Naive thymus-derived CD8-positive, alpha-beta T cell (primary cell): ENCODE measurements around the gene RNU5B-1. TPM values are rescaled to one million over a fixed set of nuclear protein-coding genes. Genes with fewer than 3 reads are reported as not detected.
A peak's percentile ranks its signal among the peaks of the same experiment; 100 is the strongest.
"Not testable (repeated sequence)": the region's sequence is repeated elsewhere in the genome, so short reads cannot be mapped to it uniquely, and the experiment has no call there.

Experiments
- ATAC-seq, 2 donors: fragments of 150-1000 bp; cut with Tn5 transposase in 1 of 2; sonication (Bioruptor Pico), chemical (Tn5 transposase) in 1 of 2; 1 replicate in 1 of 2; 2 replicates in 1 of 2; pipeline ENCODE4 v1.10.0; 2021; ENCODE audit warnings: mild to moderate bottlenecking in 2 of 2, moderate library complexity in 2 of 2
- POLR2A ChIA-PET: fragments of 350-600 bp; sonication (Branson Sonifier 250); formaldehyde crosslinking; loops from one replicate; lab custom pipeline; 2021; ENCODE audit warnings: antibody characterized with exemption; lab: Charles Lee
- DNase-seq, 10 donors: peaks; one replicate each; pipeline versions ENCODE4 v3.0.0 to v3.0.0-alpha.2; 2020 to 2022
- H3K27ac Mint-ChIP-seq, 10 donors: one replicate each; pipeline ENCODE4 v1.8.0; 2020 to 2022; ENCODE audit warnings: mild to moderate bottlenecking in 10 of 10, mixed read lengths in 10 of 10, moderate library complexity in 4 of 10, inconsistent platforms in 1 of 10
- H3K27me3 Mint-ChIP-seq, 5 donors: one replicate each; pipeline ENCODE4 v1.8.0; 2021 to 2022; ENCODE audit warnings: mixed read lengths in 5 of 5
- H3K36me3 Mint-ChIP-seq, 3 donors: one replicate each; pipeline ENCODE4 v1.8.0; 2020 to 2022; ENCODE audit warnings: mixed read lengths in 3 of 3, mild to moderate bottlenecking in 2 of 3, inconsistent platforms in 1 of 3
- H3K4me1 Mint-ChIP-seq, 4 donors: one replicate each; pipeline ENCODE4 v1.8.0; 2021 to 2022; ENCODE audit warnings: mixed read lengths in 4 of 4
- H3K4me3 Mint-ChIP-seq, 10 donors: one replicate each; pipeline ENCODE4 v1.8.0; 2020 to 2022; ENCODE audit warnings: mild to moderate bottlenecking in 10 of 10, mixed read lengths in 10 of 10, moderate library complexity in 6 of 10, inconsistent platforms in 1 of 10
- H3K9me3 Mint-ChIP-seq, 9 donors: one replicate each; pipeline ENCODE4 v1.8.0; 2020 to 2022; ENCODE audit warnings: mixed read lengths in 9 of 9, mild to moderate bottlenecking in 3 of 9, inconsistent platforms in 1 of 9, moderate library complexity in 1 of 9
- polyA plus RNA-seq, 3 donors: library from polyadenylated mRNA; unstranded; fragments of 300-500 nt; fragmentation: Illumina TruSeq; gene quantifications; one replicate each; pipeline ENCODE4 v1.2.3, GENCODE V29; 2021
- total RNA-seq, 8 experiments: library from RNA in 2 of 8; stranded (reverse) in 2 of 8; gene quantifications; one replicate each; pipeline ENCODE4 v1.2.3 and lab custom pipeline; 2021 to 2026

RNU5B-1 gene
- total and polyA plus RNA-seq, 5 experiments from 2014 or later, result 20.8 to 33.0 TPM; not detected in 3

- no peaks in the 10 kb centered on the region for H3K36me3 Mint-ChIP-seq
- peak overlapping the region in 1 of 10 donors; percentile 26 for H3K27ac Mint-ChIP-seq
- POLR2A ChIA-PET, result interaction anchor here (0.6 kb wide), 1 partner anchor 21 kb away, joined by 3 read pairs; no protein-coding TSS in a partner anchor
These were observed 35.4 kb downstream of the RNU5B-1 start for GRCh38 chr15:65339920-65340319.

GRCh38 chr15:65342493-65342892, 38.0 kb downstream of the RNU5B-1 start:
- POLR2A ChIA-PET, result no interaction called here

More at GRCh38 chr15:65339920-65340319, 35.4 kb downstream of the RNU5B-1 start:
- no peak overlapping the region for H3K4me3 Mint-ChIP-seq
- ATAC-seq, result no peak
- no peaks in the 10 kb centered on the region for H3K9me3 Mint-ChIP-seq
- H3K27me3 Mint-ChIP-seq, result peaks cover 4 to 18% (median 7%) of the 10 kb centered on the region in 5 donors
- peaks cover 0 to 5% (median 3%) of the 10 kb centered on the region in 4 donors for H3K4me1 Mint-ChIP-seq
- DNase-seq, result no peak

GRCh38 chr15:65343374-65343981, 39.0 kb downstream of the RNU5B-1 start:
- H3K36me3 Mint-ChIP-seq, result no peaks in the 10 kb centered on the region
- H3K9me3 Mint-ChIP-seq, result no peaks in the 10 kb centered on the region
- H3K27ac Mint-ChIP-seq, result no peak overlapping the region
- POLR2A ChIA-PET, result no interaction called here
- H3K4me3 Mint-ChIP-seq, result no peak overlapping the region
- DNase-seq, result no peak
- no peak for ATAC-seq
- peaks cover 0 to 5% (median 3%) of the 10 kb centered on the region in 4 donors for H3K4me1 Mint-ChIP-seq
- peaks cover 4 to 23% (median 12%) of the 10 kb centered on the region in 5 donors for H3K27me3 Mint-ChIP-seq

More at GRCh38 chr15:65342493-65342892, 38.0 kb downstream of the RNU5B-1 start:
- H3K4me3 Mint-ChIP-seq, result no peak overlapping the region
- H3K9me3 Mint-ChIP-seq, result no peaks in the 10 kb centered on the region
- H3K27ac Mint-ChIP-seq, result no peak overlapping the region
- no peak for ATAC-seq
- H3K4me1 Mint-ChIP-seq, result peaks cover 0 to 5% (median 3%) of the 10 kb centered on the region in 4 donors
- H3K36me3 Mint-ChIP-seq, result no peaks in the 10 kb centered on the region
- H3K27me3 Mint-ChIP-seq, result peaks cover 4 to 18% (median 9%) of the 10 kb centered on the region in 5 donors
- no peak for DNase-seq

- POLR2A ChIA-PET, result no interaction called here
- Mint-ChIP-seq H3K9me3 (no peaks in the 10 kb centered on the region), H3K27me3 (peaks cover 3 to 30% (median 16%) of the 10 kb centered on the region in 5 donors), H3K36me3 (no peaks in the 10 kb centered on the region), H3K27ac (no peak overlapping the region), H3K4me1 (peaks cover 0 to 5% (median 3%) of the 10 kb centered on the region in 4 donors), H3K4me3 (no peak overlapping the region)
- DNase-seq (no peak), ATAC-seq (no peak)
These were observed 39.9 kb downstream of the RNU5B-1 start for GRCh38 chr15:65344214-65344913.

GRCh38 chr15:65344914-65345275, 40.4 kb downstream of the RNU5B-1 start:
- no peak for DNase-seq

GRCh38 chr15:65346856-65347598, 42.5 kb downstream of the RNU5B-1 start:
- Mint-ChIP-seq H3K27ac (no peak overlapping the region), H3K27me3 (peaks cover 4 to 19% (median 19%) of the 10 kb centered on the region in 5 donors), H3K9me3 (peaks cover 0 to 11% (median 4%) of the 10 kb centered on the region in 9 donors), H3K36me3 (peaks cover 0 to 5% (median 4%) of the 10 kb centered on the region in 3 donors), H3K4me1 (no peaks in the 10 kb centered on the region), H3K4me3 (no peak overlapping the region)
- DNase-seq, result no peak
- POLR2A ChIA-PET, result interaction anchor here (0.6 kb wide), 1 partner anchor 476 kb away, joined by 5 read pairs; no protein-coding TSS in a partner anchor
- no peak for ATAC-seq

More at GRCh38 chr15:65344914-65345275, 40.4 kb downstream of the RNU5B-1 start:
- Mint-ChIP-seq H3K36me3 (no peaks in the 10 kb centered on the region), H3K27me3 (peaks cover 1 to 30% (median 14%) of the 10 kb centered on the region in 5 donors), H3K27ac (no peak overlapping the region), H3K4me3 (no peak overlapping the region), H3K4me1 (peaks cover 0 to under 1% (median under 1%) of the 10 kb centered on the region in 4 donors), H3K9me3 (no peaks in the 10 kb centered on the region)
- POLR2A ChIA-PET, result no interaction called here
- ATAC-seq, result no peak

- H3K4me1 Mint-ChIP-seq, H3K4me3 Mint-ChIP-seq, H3K27ac Mint-ChIP-seq, H3K36me3 Mint-ChIP-seq, ATAC-seq, DNase-seq, POLR2A ChIA-PET: not testable (repeated sequence)
- Mint-ChIP-seq H3K27me3 (peaks cover 5 to 26% (median 19%) of the 10 kb centered on the region in 5 donors), H3K9me3 (peaks cover 0 to 18% (median 4%) of the 10 kb centered on the region in 9 donors)
These were observed 43.3 kb downstream of the RNU5B-1 start for GRCh38 chr15:65347756-65348155.

- no peak for DNase-seq
- Mint-ChIP-seq H3K27ac (no peak overlapping the region), H3K9me3 (peaks cover 0 to 29% (median 5%) of the 10 kb centered on the region in 9 donors), H3K36me3 (peaks cover 0 to 8% (median 7%) of the 10 kb centered on the region in 3 donors), H3K4me3 (no peak overlapping the region), H3K4me1 (no peaks in the 10 kb centered on the region), H3K27me3 (peaks cover 11 to 40% (median 31%) of the 10 kb centered on the region in 5 donors)
- POLR2A ChIA-PET, result no interaction called here
- no peak for ATAC-seq
These were observed 44.9 kb downstream of the RNU5B-1 start for GRCh38 chr15:65349338-65349737.

GRCh38 chr15:65351972-65352371, 47.5 kb downstream of the RNU5B-1 start:
- H3K36me3 Mint-ChIP-seq, result peaks cover 0 to 12% (median 7%) of the 10 kb centered on the region in 3 donors
- peaks cover 0 to 32% (median 10%) of the 10 kb centered on the region in 9 donors for H3K9me3 Mint-ChIP-seq
- H3K4me3 Mint-ChIP-seq, H3K4me1 Mint-ChIP-seq, POLR2A ChIA-PET, DNase-seq, ATAC-seq, H3K27ac Mint-ChIP-seq: not testable (repeated sequence)
- peaks cover 21 to 53% (median 47%) of the 10 kb centered on the region in 5 donors for H3K27me3 Mint-ChIP-seq

Other genes starting within 250 kb of the RNU5B-1 start
- not detected for gene RASL12, start 236.7 kb upstream of the RNU5B-1 start, total RNA-seq
- not detected for gene RASL12, start 236.7 kb upstream of the RNU5B-1 start, polyA plus RNA-seq
- gene KBTBD13, start 227.9 kb upstream of the RNU5B-1 start, total RNA-seq, result not detected
- gene KBTBD13, start 227.9 kb upstream of the RNU5B-1 start, polyA plus RNA-seq, result not detected
- gene UBAP1L, start 189.5 kb upstream of the RNU5B-1 start, total RNA-seq, result 10 to 100 TPM; 14.2 to 16.6 TPM
- under 1 TPM in 1 of 3 donors, not detected in 2; 0.20 TPM for gene UBAP1L, start 189.5 kb upstream of the RNU5B-1 start, polyA plus RNA-seq
- gene PDCD7, start 170.9 kb upstream of the RNU5B-1 start, total RNA-seq, result 10 to 100 TPM; 37.0 to 44.1 TPM
- gene PDCD7, start 170.9 kb upstream of the RNU5B-1 start, polyA plus RNA-seq, result 10 to 100 TPM; 13.1 to 19.4 (median 15.8) TPM
- gene CLPX, start 119.3 kb upstream of the RNU5B-1 start, total RNA-seq, result 10 to 100 TPM; 59.6 to 60.2 TPM
- gene CLPX, start 119.3 kb upstream of the RNU5B-1 start, polyA plus RNA-seq, result 10 to 100 TPM; 30.0 to 33.8 (median 31.3) TPM
- under 1 TPM; 0.44 TPM for gene CILP, start 93.2 kb upstream of the RNU5B-1 start, total RNA-seq
- under 1 TPM in 1 of 3 donors, not detected in 2; 0.10 TPM for gene CILP, start 93.2 kb upstream of the RNU5B-1 start, polyA plus RNA-seq
- gene PARP16, start 17.8 kb upstream of the RNU5B-1 start, total RNA-seq, result 10 to 100 TPM; 22.9 to 23.7 TPM
- 10 to 100 TPM; 27.6 to 39.3 (median 30.0) TPM for gene PARP16, start 17.8 kb upstream of the RNU5B-1 start, polyA plus RNA-seq
- not detected for gene RNU5A-1, start 8.6 kb upstream of the RNU5B-1 start, total RNA-seq
- gene RNU5A-1, start 8.6 kb upstream of the RNU5B-1 start, polyA plus RNA-seq, result not detected
- not detected for gene IGDCC3, start 73.3 kb downstream of the RNU5B-1 start, total RNA-seq
- gene IGDCC3, start 73.3 kb downstream of the RNU5B-1 start, polyA plus RNA-seq, result not detected
- gene IGDCC4, start 118.3 kb downstream of the RNU5B-1 start, total RNA-seq, result under 1 TPM; 0.08 to 0.14 TPM
- gene IGDCC4, start 118.3 kb downstream of the RNU5B-1 start, polyA plus RNA-seq, result under 1 TPM in 1 of 3 donors, not detected in 2; 0.12 TPM
- gene DPP8, start 213.0 kb downstream of the RNU5B-1 start, total RNA-seq, result 10 to 100 TPM; 60.3 to 63.8 TPM
- gene DPP8, start 213.0 kb downstream of the RNU5B-1 start, polyA plus RNA-seq, result 10 to 100 TPM; 38.1 to 47.1 (median 41.8) TPM
- 10 to 100 TPM; 22.8 to 25.2 TPM for gene HACD3, start 225.8 kb downstream of the RNU5B-1 start, total RNA-seq
- gene HACD3, start 225.8 kb downstream of the RNU5B-1 start, polyA plus RNA-seq, result 10 to 100 TPM; 26.1 to 31.6 (median 30.6) TPM